Thyroid gland (tissue), 4 donors: ENCODE data around the gene SPNS2. TPM values are rescaled to one million over a fixed set of nuclear protein-coding genes. Genes with fewer than 3 reads are reported as not detected.
A peak's percentile ranks its signal among the peaks of the same experiment; 100 is the strongest.

Experiments
- DNase-seq, 2 donors: peaks; one replicate each; pipeline ENCODE4 v3.0.0-alpha.2; 2019
- H3K27ac ChIP-seq, 3 donors: fragments of 200-600 bp; sonication (generic); 1 replicate in 2 of 3; 2 replicates in 1 of 3; pipeline ENCODE4 v1.5.1; 2016 to 2019; ENCODE audit warnings: mild to moderate bottlenecking in 1 of 3, moderate library complexity in 1 of 3
- H3K27me3 ChIP-seq: fragments of 200-600 bp; sonication (generic); one replicate; pipeline ENCODE4 v1.5.1; 2019
- H3K36me3 ChIP-seq, 2 donors: fragments of 200-600 bp; sonication (generic); one replicate each; pipeline ENCODE4 v1.5.1; 2016 to 2019
- H3K4me1 ChIP-seq, 2 donors: fragments of 200-600 bp; sonication (generic); one replicate each; pipeline ENCODE4 v1.5.1; 2017 to 2019
- H3K4me3 ChIP-seq, 3 donors: fragments of 200-600 bp; sonication (generic); replicated peaks in 1 of 3; 1 replicate in 2 of 3; 2 replicates in 1 of 3; pipeline ENCODE4 v1.5.1; 2016; ENCODE audit warnings: mild to moderate bottlenecking in 1 of 3
- H3K9me3 ChIP-seq: fragments of 200-600 bp; sonication (generic); one replicate; pipeline ENCODE4 v1.5.1; 2017
- CTCF ChIP-seq, 6 experiments: fragments of 200-600 bp in 3 of 6; fragments of 450-650 bp in 3 of 6; sonication (generic) in 3 of 6; IDR thresholded peaks; one replicate each; pipeline ENCODE4 v1.5.1; 2016 to 2019; ENCODE audit warnings: antibody characterized with exemption in 6 of 6, mild to moderate bottlenecking in 2 of 6, inconsistent platforms in 1 of 6, moderate library complexity in 1 of 6
- POLR2A ChIP-seq, 2 donors: fragments of 450-650 bp; IDR thresholded peaks; one replicate each; pipeline ENCODE4 v1.6.1; 2017; ENCODE audit warnings: antibody characterized with exemption in 2 of 2, mild to moderate bottlenecking in 2 of 2, moderate library complexity in 1 of 2
- WGBS, 2 donors: methylation state at CpG; one replicate each; pipeline ENCODE4 v1.1.5; 2017; 5-methylcytosine and 5-hydroxymethylcytosine counted together
- intact Hi-C: fragments of 100-400 bp; cut with DNase I; formaldehyde crosslinking; loops from one replicate; pipeline ENCODE4 v1.15.1; 2023
- total RNA-seq, 4 donors: library from RNA; depleted of rRNA; stranded (reverse); fragments of >200 nt; gene quantifications; one replicate each; pipeline ENCODE4 v1.2.3, GENCODE V29; 2016

SPNS2 gene
- total RNA-seq, 4 donors from 2014 or later = 5.6 to 16.3 (median 8.1) TPM

- H3K27ac ChIP-seq = no peak overlapping the region
- DNase-seq = no peak
- WGBS, 2 donors = 72 to 77% methylated on average over 8 of the region's 8 CpGs
- H3K27me3 ChIP-seq = no peaks in the 10 kb centered on the region
- no peaks in the 10 kb centered on the region for H3K36me3 ChIP-seq
- no peaks in the 10 kb centered on the region for H3K4me1 ChIP-seq
- H3K9me3 ChIP-seq = no peaks in the 10 kb centered on the region
- no peak overlapping the region for H3K4me3 ChIP-seq
- intact Hi-C loops = loop anchor here (10.0 kb wide), 1 partner anchor 137 kb away; no protein-coding TSS in a partner anchor
- TF ChIP-seq POLR2A (IDR thresholded peaks at IDR 0.05) (no peak), CTCF (IDR thresholded peaks at IDR 0.05) (no peak)
These were observed 63.6 kb downstream of the SPNS2 start for GRCh38 chr17:4562015-4562969.

GRCh38 chr17:4565209-4566141, 66.8 kb downstream of the SPNS2 start:
- TF ChIP-seq CTCF (IDR thresholded peaks at IDR 0.05) (peak; percentile 51 to 81 (median 57)), POLR2A (IDR thresholded peaks at IDR 0.05) (no peak)
- no peaks in the 10 kb centered on the region for H3K9me3 ChIP-seq
- DNase-seq = peak; percentile 51 to 52
- H3K27me3 ChIP-seq = no peaks in the 10 kb centered on the region
- H3K4me3 ChIP-seq = no peak overlapping the region
- no peaks in the 10 kb centered on the region for H3K36me3 ChIP-seq
- intact Hi-C loops = loop anchor here (10.0 kb wide), 1 partner anchor 141 kb away; no protein-coding TSS in a partner anchor
- WGBS, 2 donors = 30 to 32% methylated on average over 16 of the region's 16 CpGs
- H3K27ac ChIP-seq = no peak overlapping the region
- no peaks in the 10 kb centered on the region for H3K4me1 ChIP-seq

GRCh38 chr17:4566785-4567184, 68.1 kb downstream of the SPNS2 start:
- Histone ChIP-seq H3K36me3 (no peaks in the 10 kb centered on the region), H3K27ac (no peak overlapping the region), H3K9me3 (no peaks in the 10 kb centered on the region), H3K4me3 (no peak overlapping the region), H3K4me1 (no peaks in the 10 kb centered on the region), H3K27me3 (no peaks in the 10 kb centered on the region)
- intact Hi-C loops = loop anchor here (10.0 kb wide), 1 partner anchor 142 kb away; no protein-coding TSS in a partner anchor
- WGBS, 2 donors = 17 to 18% methylated on average over 5 of the region's 5 CpGs
- peak; percentile 23 to 32 for DNase-seq
- TF ChIP-seq CTCF (IDR thresholded peaks at IDR 0.05) (peak in 4 of 6 experiments; percentile 22 to 68 (median 47)), POLR2A (IDR thresholded peaks at IDR 0.05) (no peak)

GRCh38 chr17:4569591-4569990, 70.9 kb downstream of the SPNS2 start:
- TF ChIP-seq POLR2A (IDR thresholded peaks at IDR 0.05) = no peak
- H3K4me1 ChIP-seq = no peaks in the 10 kb centered on the region
- no peak overlapping the region for H3K4me3 ChIP-seq
- WGBS, 2 donors = 44 to 100% methylated on average over 1 of the region's 1 CpG
- no peak overlapping the region for H3K27ac ChIP-seq
- no peaks in the 10 kb centered on the region for H3K9me3 ChIP-seq
- intact Hi-C loops = loop anchor here (10.0 kb wide), 1 partner anchor 145 kb away; no protein-coding TSS in a partner anchor
- no peaks in the 10 kb centered on the region for H3K36me3 ChIP-seq
- H3K27me3 ChIP-seq = no peaks in the 10 kb centered on the region
- no peak for DNase-seq

GRCh38 chr17:4572131-4572530, 73.5 kb downstream of the SPNS2 start:
- intact Hi-C loops = no loop called here
- no peak for DNase-seq
- no peak overlapping the region for H3K4me3 ChIP-seq

More at GRCh38 chr17:4572131-4572530, 73.5 kb downstream of the SPNS2 start:
- 79 to 83% methylated on average over 9 of the region's 9 CpGs for WGBS, 2 donors
- TF ChIP-seq POLR2A (IDR thresholded peaks at IDR 0.05) (no peak), CTCF (IDR thresholded peaks at IDR 0.05) (no peak)
- no peaks in the 10 kb centered on the region for H3K9me3 ChIP-seq
- H3K27ac ChIP-seq = no peak overlapping the region
- H3K36me3 ChIP-seq = no peaks in the 10 kb centered on the region
- no peaks in the 10 kb centered on the region for H3K4me1 ChIP-seq
- H3K27me3 ChIP-seq = no peaks in the 10 kb centered on the region
